GM18511 (cell line): Measurements from ENCODE around the gene PNMA8B.

Experiments used
- ATAC-seq: cut with Tn5 transposase; IDR thresholded peaks from one replicate; pipeline ENCODE4 v1.9.1; 2021; ENCODE audit warnings: mild to moderate bottlenecking, moderate library complexity; ENCODE audit not compliant: unreplicated experiment

The PNMA8B gene

DNA sequence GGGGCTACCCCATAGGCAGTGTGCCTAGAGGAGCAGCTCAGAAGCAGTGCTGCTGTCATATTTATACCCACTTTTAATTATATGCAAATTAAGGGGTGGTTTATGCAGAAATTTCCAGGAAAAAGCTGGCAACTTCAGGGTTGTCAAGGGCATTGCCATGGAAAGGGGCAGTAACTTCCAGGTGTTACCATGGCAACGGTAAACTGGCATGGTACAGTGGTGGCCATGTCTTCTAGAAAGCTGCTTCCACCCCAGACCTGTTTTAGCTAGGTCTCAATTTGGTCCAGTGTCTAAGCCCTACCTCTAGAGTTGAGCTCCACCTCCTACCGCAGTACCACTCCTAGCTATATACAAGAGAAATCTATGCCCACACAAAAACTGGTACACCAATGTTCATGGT, 35.6 kb downstream of the PNMA8B start:
- no peak for ATAC-seq

DNA sequence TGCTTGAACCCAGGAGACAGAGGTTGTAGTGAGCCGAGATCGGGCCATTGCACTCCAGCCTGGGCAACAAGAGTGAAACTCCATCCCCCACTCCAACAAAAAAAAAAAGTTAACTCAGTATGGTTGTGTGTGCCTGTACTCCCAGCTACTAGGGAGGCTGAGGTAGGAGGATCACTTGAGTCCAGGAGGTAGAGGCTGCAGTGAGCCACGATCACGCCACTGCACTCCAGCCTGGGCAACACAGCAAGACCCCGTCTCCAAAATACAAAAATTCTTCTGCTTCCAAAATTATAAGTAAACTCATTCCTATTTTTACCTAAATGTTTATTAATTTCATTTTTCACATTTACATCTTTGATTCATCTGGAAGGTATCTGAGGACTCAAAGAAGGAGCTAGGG, 38.7 kb downstream of the PNMA8B start:
- ATAC-seq: no peak

DNA sequence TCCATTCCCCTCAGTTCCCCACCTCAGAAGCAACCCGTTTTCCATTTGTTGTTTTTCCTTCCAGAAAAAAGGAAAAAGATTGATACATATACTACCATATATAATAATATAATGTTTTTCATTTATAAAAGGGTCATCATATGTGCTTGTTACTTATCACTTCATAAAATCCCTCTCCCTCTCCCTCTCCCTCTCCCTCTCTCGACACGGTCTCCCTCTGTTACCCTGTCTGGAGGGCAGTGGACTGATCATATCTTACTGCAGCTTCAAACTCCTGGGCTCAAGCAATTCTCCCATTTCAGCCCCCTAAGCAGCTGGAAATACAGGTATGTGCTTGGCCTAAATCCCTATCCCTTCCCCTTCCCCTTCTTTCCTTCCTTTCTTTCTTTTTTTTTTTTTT, 41.4 kb downstream of the PNMA8B start:
- ATAC-seq: no peak

DNA sequence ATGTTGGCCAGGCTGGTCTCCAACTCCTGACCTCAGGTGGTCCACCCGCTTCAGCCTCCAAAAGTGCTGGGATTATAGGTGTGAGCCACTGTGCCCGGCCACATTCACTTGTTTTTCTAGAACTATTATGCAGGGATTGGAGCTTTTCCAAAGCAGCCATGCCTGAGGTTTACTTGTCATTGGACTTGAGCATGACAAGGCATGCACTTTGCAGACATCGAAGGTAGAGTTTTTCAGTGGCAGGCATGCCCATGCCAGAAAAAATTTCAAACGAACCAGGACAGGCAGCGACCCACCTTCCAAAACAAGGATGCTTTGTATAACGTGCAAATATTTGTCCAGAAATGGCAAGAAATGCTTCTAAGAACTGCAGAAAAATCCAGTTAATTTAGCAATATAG, 42.0 kb downstream of the PNMA8B start:
- ATAC-seq: no peak

DNA sequence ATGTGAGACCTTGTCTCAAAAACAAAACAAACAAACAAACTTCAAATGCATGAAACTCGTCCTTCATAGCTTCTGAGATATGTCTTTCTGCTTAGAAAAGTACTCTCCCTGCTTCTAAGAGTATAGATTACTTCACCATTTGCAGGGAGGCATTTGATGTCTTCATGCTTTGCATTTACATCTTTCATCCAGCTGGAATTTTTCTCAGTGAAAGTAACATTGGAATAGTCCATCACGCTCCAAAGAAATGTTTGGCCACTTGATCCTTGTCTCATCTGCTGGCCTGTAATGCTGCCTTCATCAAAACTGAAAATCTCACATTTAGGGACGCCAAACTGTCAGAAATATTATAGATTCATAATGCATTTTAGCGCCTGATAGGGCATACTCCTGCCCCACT, 43.5 kb downstream of the PNMA8B start:
- no peak for ATAC-seq

DNA sequence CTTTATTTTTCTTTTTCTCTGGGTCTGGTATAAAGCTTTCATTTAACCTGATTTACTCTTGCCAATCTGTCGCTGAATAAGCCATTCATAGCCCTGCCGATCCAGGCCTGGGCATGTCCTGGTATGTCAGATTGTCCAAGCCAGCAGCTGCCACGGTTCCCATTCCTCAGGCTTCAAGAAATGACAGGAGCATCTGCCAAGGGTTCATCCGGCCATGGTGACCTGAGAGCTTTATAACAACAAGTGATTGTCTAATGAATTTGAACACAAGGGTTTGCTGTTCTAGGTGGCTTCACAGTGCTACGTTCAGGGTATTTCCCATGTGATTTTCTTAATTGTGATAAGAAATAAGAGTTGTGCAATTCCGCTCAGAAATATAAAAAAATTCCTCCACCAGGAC, 44.3 kb downstream of the PNMA8B start:
- no peak for ATAC-seq

DNA sequence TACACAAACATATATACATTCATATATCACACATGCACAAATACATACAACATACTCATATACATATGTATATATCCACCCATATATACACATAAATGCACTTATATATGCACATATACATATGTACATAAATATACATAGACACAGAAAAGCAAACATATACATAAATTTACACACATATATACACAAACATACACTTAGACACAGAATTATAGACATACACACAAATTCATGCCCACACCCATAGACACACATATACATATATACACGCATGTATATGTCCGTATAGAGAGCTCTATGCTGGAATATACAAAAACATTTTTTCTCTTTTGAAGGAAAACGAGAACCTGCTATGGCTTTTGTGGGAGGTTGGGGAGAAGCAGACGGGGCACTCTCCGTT, 44.9 kb downstream of the PNMA8B start:
- no peak for ATAC-seq

DNA sequence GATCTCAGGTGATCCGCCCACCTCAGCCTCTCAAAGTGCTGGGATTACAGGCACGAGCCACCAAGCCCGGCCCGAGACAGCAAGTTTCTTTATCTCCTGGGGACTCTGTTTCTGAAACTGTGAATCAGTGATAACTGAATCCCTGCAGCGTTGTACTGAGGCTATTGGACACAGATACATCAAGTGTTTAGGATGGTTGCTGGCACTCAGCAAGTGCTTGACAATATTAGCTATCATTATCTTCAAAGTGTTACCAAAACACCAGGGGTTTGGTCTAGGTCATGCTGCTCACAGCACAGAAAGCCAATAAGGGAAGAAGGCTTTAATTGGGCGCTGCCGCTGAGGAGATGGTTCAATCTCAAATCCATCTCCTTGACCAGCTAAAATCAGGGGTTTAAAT, 46.4 kb downstream of the PNMA8B start:
- ATAC-seq: no peak

DNA sequence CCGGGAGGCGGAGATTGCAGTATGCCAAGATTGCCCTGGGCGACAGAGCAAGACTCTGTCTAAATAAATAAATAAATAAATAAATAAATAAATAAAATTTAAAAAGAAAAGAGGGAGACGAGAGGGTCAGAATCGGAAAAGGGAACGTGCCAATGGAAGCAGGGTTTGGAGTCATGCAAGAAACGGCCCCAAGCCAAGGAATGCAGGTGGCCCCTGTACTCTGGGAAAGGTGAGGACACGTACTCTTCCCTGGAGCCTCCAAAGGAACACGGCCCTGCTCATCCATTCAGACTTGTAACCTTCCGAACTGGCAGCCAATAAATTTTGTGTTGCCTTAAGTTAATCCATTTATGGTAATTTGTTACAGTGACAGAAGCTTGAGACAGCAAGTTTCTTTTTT, 47.1 kb downstream of the PNMA8B start:
- ATAC-seq: no peak

DNA sequence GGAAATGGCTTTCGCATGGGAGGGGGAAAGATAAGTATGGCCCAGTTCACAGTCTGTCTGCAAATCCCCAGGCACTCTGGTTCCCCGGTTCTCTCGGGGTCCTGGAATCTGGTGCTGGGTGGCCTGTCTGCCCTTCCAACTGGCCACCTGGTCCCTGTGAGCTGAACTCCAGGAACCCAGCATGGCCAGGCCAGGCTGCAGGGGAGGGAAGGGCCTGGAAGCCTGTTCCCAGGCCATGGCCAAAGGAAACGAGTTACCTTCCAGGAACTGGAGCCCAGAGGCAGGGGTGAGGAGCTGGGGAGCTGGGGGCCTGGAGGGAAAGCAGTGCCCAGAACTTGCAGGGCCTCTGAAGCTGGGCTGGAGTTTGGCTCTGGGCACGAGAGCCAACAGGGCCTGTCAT, 47.8 kb downstream of the PNMA8B start:
- ATAC-seq: no peak

DNA sequence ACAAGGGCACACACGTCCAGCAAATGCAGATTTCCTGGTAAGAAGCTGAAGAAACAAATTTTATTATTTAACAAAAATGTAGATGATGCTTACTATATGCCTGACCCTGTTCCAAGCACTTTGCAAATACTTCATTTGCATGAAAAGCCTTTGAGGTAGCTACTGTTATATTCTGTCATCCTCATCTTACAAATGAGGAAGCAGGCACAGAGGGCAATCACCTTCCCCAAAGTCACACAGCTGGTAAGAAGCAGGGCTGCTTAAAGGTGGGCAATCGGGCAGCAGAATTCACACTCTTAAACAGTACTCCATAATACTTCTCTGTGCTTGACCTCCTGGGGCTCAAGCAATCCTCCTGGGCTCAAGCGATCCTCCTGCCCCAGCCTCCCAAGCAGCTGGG, 48.7 kb downstream of the PNMA8B start:
- ATAC-seq: no peak

DNA sequence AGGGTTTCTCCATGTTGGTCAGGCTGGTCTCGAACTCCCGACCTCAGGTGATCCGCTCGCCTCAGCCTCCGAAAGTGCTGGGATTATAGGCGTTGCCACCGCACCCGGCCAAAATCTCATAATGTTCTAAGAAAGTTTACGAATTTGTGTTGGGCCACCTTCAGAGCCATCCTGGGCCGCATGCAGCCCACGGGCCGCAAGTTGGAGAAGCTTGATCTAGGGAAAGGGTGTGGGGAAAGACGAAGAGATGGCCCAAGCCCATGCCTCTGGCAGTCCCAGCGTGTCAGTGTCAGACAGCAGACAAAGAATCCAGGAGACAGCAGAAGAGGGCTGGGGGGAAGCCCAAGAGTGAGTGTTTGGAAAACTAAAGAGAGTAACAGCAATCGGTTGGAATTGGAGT, 49.6 kb downstream of the PNMA8B start:
- no peak for ATAC-seq

DNA sequence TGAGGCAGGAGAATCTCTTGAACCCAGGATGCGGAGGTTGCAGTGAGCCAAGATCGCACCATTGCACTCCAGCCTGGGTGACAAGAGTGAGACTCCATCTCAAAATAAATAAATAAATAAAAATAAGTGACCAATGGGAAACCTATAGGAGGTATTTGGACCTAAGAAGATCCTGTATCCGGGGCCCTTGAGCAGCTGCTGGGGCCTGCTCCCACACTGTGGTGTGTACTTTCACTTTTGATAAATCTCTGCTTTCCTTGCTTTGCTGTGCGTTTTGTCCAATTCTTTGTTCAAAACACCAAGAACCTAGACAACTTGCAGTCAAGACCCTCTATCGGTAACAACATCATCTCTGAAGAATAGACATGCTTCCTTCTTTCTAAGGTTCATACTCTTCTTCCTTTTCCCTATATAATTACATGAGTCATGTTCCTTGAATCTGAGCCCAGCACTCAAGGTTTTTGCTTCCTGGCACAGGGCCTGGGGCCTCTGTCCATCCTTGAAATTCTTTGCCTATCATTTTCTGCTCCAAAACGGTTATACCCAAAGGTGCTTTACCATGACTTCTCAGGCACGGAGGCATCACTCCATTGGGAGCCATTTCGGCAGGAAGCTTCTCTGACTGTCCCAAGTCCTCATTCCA, 52.7 kb downstream of the PNMA8B start:
- no peak for ATAC-seq

DNA sequence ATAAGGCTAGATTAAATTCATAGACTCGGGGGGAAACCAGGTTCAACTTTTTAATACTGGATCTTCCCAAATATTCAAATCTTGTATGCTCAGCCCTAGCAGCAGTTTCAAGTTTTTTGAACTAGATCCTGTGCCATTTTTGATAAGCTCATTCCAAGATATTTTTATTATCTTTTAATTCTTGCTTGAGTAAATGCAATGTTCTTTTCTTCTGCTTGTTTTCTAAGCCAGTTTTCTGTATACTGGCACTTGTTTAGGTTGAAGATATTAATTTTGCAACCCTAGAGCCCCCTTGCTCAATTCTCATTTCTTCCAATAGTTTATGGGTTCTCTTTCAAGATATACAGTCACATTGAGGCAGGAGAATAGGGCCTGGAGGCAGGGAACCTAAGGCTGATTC, 53.8 kb downstream of the PNMA8B start:
- ATAC-seq: no peak
